Trophoblast cell (in vitro differentiated cells and primary cell): ENCODE results near the gene ATN1.

ENCODE experiments used
- DNase-seq, 2 donors: peaks; one replicate each; pipeline ENCODE4 v3.0.0-alpha.2; 2016
- H2AFZ ChIP-seq: 2 replicates; pipeline ENCODE4 v1.6.1; 2013; ENCODE audit warnings: low read length, moderate library complexity, mild to moderate bottlenecking; ENCODE audit not compliant: insufficient read depth, poor library complexity
- H2AK5ac ChIP-seq: 2 replicates; pipeline ENCODE4 v1.6.1; 2013; ENCODE audit warnings: mild to moderate bottlenecking, low read length
- H2BK120ac ChIP-seq: 2 replicates; pipeline ENCODE4 v1.6.1; 2013; ENCODE audit warnings: low read length, mild to moderate bottlenecking, moderate library complexity; ENCODE audit not compliant: insufficient read depth, poor library complexity
- H2BK12ac ChIP-seq: 2 replicates; pipeline ENCODE4 v1.6.1; 2013; ENCODE audit warnings: mild to moderate bottlenecking, low read length, moderate library complexity
- H2BK5ac ChIP-seq: 2 replicates; pipeline ENCODE4 v1.6.1; 2013; ENCODE audit warnings: low read length, low read depth, moderate library complexity, mild to moderate bottlenecking; ENCODE audit not compliant: poor library complexity
- H3K14ac ChIP-seq: 2 replicates; pipeline ENCODE4 v1.6.1; 2013; ENCODE audit warnings: mild to moderate bottlenecking, low read length
- H3K18ac ChIP-seq: 2 replicates; pipeline ENCODE4 v1.6.1; 2013; ENCODE audit warnings: mild to moderate bottlenecking, low read length
- H3K23ac ChIP-seq: 2 replicates; pipeline ENCODE4 v1.6.1; 2013; ENCODE audit warnings: low read length
- H3K27ac ChIP-seq: 2 replicates; pipeline ENCODE4 v1.5.1; 2013; ENCODE audit warnings: low read depth, mild to moderate bottlenecking, inconsistent platforms, low read length, moderate library complexity
- H3K27me3 ChIP-seq: 2 replicates; pipeline ENCODE4 v1.6.1; 2013; ENCODE audit warnings: inconsistent platforms, mild to moderate bottlenecking, low read length, moderate library complexity; ENCODE audit not compliant: insufficient read depth
- H3K36me3 ChIP-seq, 2 experiments: 1 replicate in 1 of 2; 2 replicates in 1 of 2; pipeline ENCODE4 v1.6.1; 2013; ENCODE audit warnings: low read length in 2 of 2, mild to moderate bottlenecking in 2 of 2, moderate library complexity in 1 of 2; ENCODE audit not compliant: insufficient read depth in 2 of 2, control insufficient read depth in 1 of 2
- H3K4ac ChIP-seq: 2 replicates; pipeline ENCODE4 v1.6.1; 2013; ENCODE audit warnings: low read depth, mild to moderate bottlenecking, low read length, moderate library complexity
- H3K4me1 ChIP-seq, 2 experiments: 1 replicate in 1 of 2; 2 replicates in 1 of 2; pipeline ENCODE4 v1.6.1; 2013; ENCODE audit warnings: low read length in 2 of 2, mild to moderate bottlenecking in 2 of 2, moderate library complexity in 1 of 2; ENCODE audit not compliant: insufficient read depth in 2 of 2, control insufficient read depth in 1 of 2
- H3K4me2 ChIP-seq: 2 replicates; pipeline ENCODE4 v1.6.1; 2013; ENCODE audit warnings: inconsistent platforms, mild to moderate bottlenecking, low read length, moderate library complexity
- H3K4me3 ChIP-seq: 2 replicates; pipeline ENCODE4 v1.5.1; 2013; ENCODE audit warnings: mild to moderate bottlenecking, low read depth, low read length, inconsistent platforms
- H3K79me1 ChIP-seq: one replicate; pipeline ENCODE4 v1.6.1; 2013; ENCODE audit warnings: low read length
- H3K79me2 ChIP-seq: 2 replicates; pipeline ENCODE4 v1.6.1; 2013; ENCODE audit warnings: low read length, mild to moderate bottlenecking; ENCODE audit not compliant: control insufficient read depth, insufficient read depth, poor library complexity
- H3K9ac ChIP-seq: 2 replicates; pipeline ENCODE4 v1.6.1; 2013; ENCODE audit warnings: mild to moderate bottlenecking, low read length
- H3K9me3 ChIP-seq: 2 replicates; pipeline ENCODE4 v1.6.1; 2013; ENCODE audit warnings: low read depth, mild to moderate bottlenecking, control low read depth, inconsistent platforms, low read length; ENCODE audit not compliant: insufficient read depth
- H4K12ac ChIP-seq: 2 replicates; pipeline ENCODE4 v1.6.1; 2013; ENCODE audit warnings: low read depth, mild to moderate bottlenecking, low read length, moderate library complexity
- H4K8ac ChIP-seq: 2 replicates; pipeline ENCODE4 v1.6.1; 2013; ENCODE audit warnings: low read depth, mild to moderate bottlenecking, low read length, moderate library complexity
- H4K91ac ChIP-seq: one replicate; pipeline ENCODE4 v1.6.1; 2013; ENCODE audit warnings: low read depth, mild to moderate bottlenecking, low read length, moderate library complexity
- WGBS: extraction: QIAGEN DNeasy Blood & Tissue Kit; methylation state at CpG from one replicate; pipeline ENCODE4 v1.1.7; 2013; ENCODE audit warnings: missing lambda C conversion rate; ENCODE audit not compliant: insufficient read length, insufficient coverage; ENCODE audit errors: extremely low coverage; 5-methylcytosine and 5-hydroxymethylcytosine counted together

ATN1 gene

GRCh38 chr12:6947615-6948014, 19.9 kb downstream of the ATN1 start:
- no peak overlapping the region for H4K12ac ChIP-seq
- no peak overlapping the region for H2BK120ac ChIP-seq
- peaks cover 15% of the 10 kb centered on the region for H3K79me1 ChIP-seq
- DNase-seq: no peak
- H2BK5ac ChIP-seq: no peak overlapping the region
- no CpG with 5 or more reads among the region's 8 CpGs for WGBS
- no peak overlapping the region for H4K8ac ChIP-seq
- H2AK5ac ChIP-seq: no peak overlapping the region
- H3K18ac ChIP-seq: no peak overlapping the region
- H3K9me3 ChIP-seq: no peaks in the 10 kb centered on the region
- no peak overlapping the region for H3K14ac ChIP-seq
- no peak overlapping the region for H3K4me2 ChIP-seq
- no peak overlapping the region for H3K9ac ChIP-seq
- no peak overlapping the region for H4K91ac ChIP-seq
- no peak overlapping the region for H3K4ac ChIP-seq
- H3K23ac ChIP-seq: no peak overlapping the region
- no peak overlapping the region for H3K4me3 ChIP-seq
- H2BK12ac ChIP-seq: no peak overlapping the region
- no peak overlapping the region for H3K27ac ChIP-seq
- no peaks in the 10 kb centered on the region for H3K36me3 ChIP-seq
- peaks cover 2% of the 10 kb centered on the region for H3K79me2 ChIP-seq
- no peaks in the 10 kb centered on the region for H3K27me3 ChIP-seq
- H2AFZ ChIP-seq: no peak overlapping the region
- H3K4me1 ChIP-seq: peaks cover 15 to 19% of the 10 kb centered on the region in 2 experiments

GRCh38 chr12:6948873-6949594, 21.3 kb downstream of the ATN1 start:
- no peak overlapping the region for H3K4me2 ChIP-seq
- H2BK12ac ChIP-seq: no peak overlapping the region
- H3K27me3 ChIP-seq: no peaks in the 10 kb centered on the region
- H4K8ac ChIP-seq: no peak overlapping the region
- H4K91ac ChIP-seq: no peak overlapping the region
- H2AFZ ChIP-seq: no peak overlapping the region
- peaks cover 14% of the 10 kb centered on the region for H3K79me1 ChIP-seq
- H3K9me3 ChIP-seq: no peaks in the 10 kb centered on the region
- H3K4me3 ChIP-seq: no peak overlapping the region
- no peak overlapping the region for H3K4ac ChIP-seq
- no peak overlapping the region for H2BK120ac ChIP-seq
- no peak overlapping the region for H3K9ac ChIP-seq
- H2BK5ac ChIP-seq: no peak overlapping the region
- peaks cover 15 to 19% of the 10 kb centered on the region in 2 experiments for H3K4me1 ChIP-seq
- H3K36me3 ChIP-seq: no peaks in the 10 kb centered on the region
- peaks cover 2% of the 10 kb centered on the region for H3K79me2 ChIP-seq
- WGBS: no CpG with 5 or more reads among the region's 15 CpGs
- DNase-seq: no peak
- H4K12ac ChIP-seq: no peak overlapping the region
- no peak overlapping the region for H3K18ac ChIP-seq
- no peak overlapping the region for H3K14ac ChIP-seq
- H3K23ac ChIP-seq: no peak overlapping the region
- no peak overlapping the region for H3K27ac ChIP-seq
- H2AK5ac ChIP-seq: no peak overlapping the region

GRCh38 chr12:6950401-6950801, 22.6 kb downstream of the ATN1 start:
- no peak overlapping the region for H3K4ac ChIP-seq
- H2BK120ac ChIP-seq: no peak overlapping the region
- no peak overlapping the region for H3K9ac ChIP-seq
- no peaks in the 10 kb centered on the region for H3K9me3 ChIP-seq
- no peak overlapping the region for H2AK5ac ChIP-seq
- no peak overlapping the region for H2AFZ ChIP-seq
- H3K79me2 ChIP-seq: no peaks in the 10 kb centered on the region
- no peak overlapping the region for H3K27ac ChIP-seq
- H3K79me1 ChIP-seq: peaks cover 10% of the 10 kb centered on the region
- no peaks in the 10 kb centered on the region for H3K36me3 ChIP-seq
- H4K8ac ChIP-seq: no peak overlapping the region
- H2BK5ac ChIP-seq: no peak overlapping the region
- no CpG with 5 or more reads among the region's 1 CpG for whole genome bisulfite sequencing
- H3K23ac ChIP-seq: no peak overlapping the region
- no peak overlapping the region for H3K4me2 ChIP-seq
- no peak overlapping the region for H2BK12ac ChIP-seq
- no peak overlapping the region for H4K12ac ChIP-seq
- no peak overlapping the region for H3K4me3 ChIP-seq
- peak in 1 of 2 donors; percentile 28 for DNase-seq
- H4K91ac ChIP-seq: no peak overlapping the region
- H3K27me3 ChIP-seq: no peaks in the 10 kb centered on the region
- H3K14ac ChIP-seq: no peak overlapping the region
- no peak overlapping the region for H3K18ac ChIP-seq
- peaks cover 13 to 17% of the 10 kb centered on the region in 2 experiments for H3K4me1 ChIP-seq

- no peak within 1 kb of the TSS for H3K9ac ChIP-seq
- no peak within 1 kb of the TSS for H2AFZ ChIP-seq
- no peak for DNase-seq
- no peaks in the 10 kb centered on the region for H3K27me3 ChIP-seq
- H3K27ac ChIP-seq: no peak within 1 kb of the TSS
- H2AK5ac ChIP-seq: peak within 1 kb of the TSS; percentile 2
- H3K79me2 ChIP-seq: no peaks in the 10 kb centered on the region
- H3K4me3 ChIP-seq: no peak within 1 kb of the TSS
- H3K14ac ChIP-seq: no peak within 1 kb of the TSS
- H4K12ac ChIP-seq: no peak within 1 kb of the TSS
- H2BK120ac ChIP-seq: no peak within 1 kb of the TSS
- peak within 1 kb of the TSS; percentile 65 for H3K18ac ChIP-seq
- no CpG with 5 or more reads among the region's 25 CpGs for WGBS
- no peak within 1 kb of the TSS for H3K23ac ChIP-seq
- no peak within 1 kb of the TSS for H3K4ac ChIP-seq
- peaks cover 6% of the 10 kb centered on the region for H3K79me1 ChIP-seq
- no peaks in the 10 kb centered on the region for H3K9me3 ChIP-seq
- peaks cover 8 to 11% of the 10 kb centered on the region in 2 experiments for H3K4me1 ChIP-seq
- no peak within 1 kb of the TSS for H4K8ac ChIP-seq
- H4K91ac ChIP-seq: peak within 1 kb of the TSS; percentile 51
- no peak within 1 kb of the TSS for H2BK12ac ChIP-seq
- no peak within 1 kb of the TSS for H3K4me2 ChIP-seq
- H2BK5ac ChIP-seq: no peak within 1 kb of the TSS
- peaks cover 1 to 2% of the 10 kb centered on the region in 2 experiments for H3K36me3 ChIP-seq
These were observed 23.2 kb downstream of the ATN1 start, which contains the start of gene PTPN6 for GRCh38 chr12:6950811-6951540. Gene PTPN6 (plus strand): TSS chr12:6951356. CDS start chr12:6951513, 157 bp downstream.
